Fibroblast of mammary gland (primary cell): ENCODE measurements around the gene CTTNBP2NL.

Source experiments
- DNase-seq: peaks from one replicate; pipeline ENCODE4 v3.0.0-alpha.2; 2010; ENCODE audit warnings: low read depth
- H3K4me3 ChIP-seq: 2 replicates; pipeline ENCODE4 v1.5.1; 2011; ENCODE audit warnings: low read depth, mild to moderate bottlenecking, low read length, moderate library complexity; ENCODE audit not compliant: control insufficient read depth
- CTCF ChIP-seq: conservative IDR thresholded peaks from 2 replicates; pipeline ENCODE4 v1.5.1; 2011; ENCODE audit warnings: low read depth, low read length, inconsistent platforms; ENCODE audit not compliant: control insufficient read depth, insufficient read depth

The CTTNBP2NL gene

DNA sequence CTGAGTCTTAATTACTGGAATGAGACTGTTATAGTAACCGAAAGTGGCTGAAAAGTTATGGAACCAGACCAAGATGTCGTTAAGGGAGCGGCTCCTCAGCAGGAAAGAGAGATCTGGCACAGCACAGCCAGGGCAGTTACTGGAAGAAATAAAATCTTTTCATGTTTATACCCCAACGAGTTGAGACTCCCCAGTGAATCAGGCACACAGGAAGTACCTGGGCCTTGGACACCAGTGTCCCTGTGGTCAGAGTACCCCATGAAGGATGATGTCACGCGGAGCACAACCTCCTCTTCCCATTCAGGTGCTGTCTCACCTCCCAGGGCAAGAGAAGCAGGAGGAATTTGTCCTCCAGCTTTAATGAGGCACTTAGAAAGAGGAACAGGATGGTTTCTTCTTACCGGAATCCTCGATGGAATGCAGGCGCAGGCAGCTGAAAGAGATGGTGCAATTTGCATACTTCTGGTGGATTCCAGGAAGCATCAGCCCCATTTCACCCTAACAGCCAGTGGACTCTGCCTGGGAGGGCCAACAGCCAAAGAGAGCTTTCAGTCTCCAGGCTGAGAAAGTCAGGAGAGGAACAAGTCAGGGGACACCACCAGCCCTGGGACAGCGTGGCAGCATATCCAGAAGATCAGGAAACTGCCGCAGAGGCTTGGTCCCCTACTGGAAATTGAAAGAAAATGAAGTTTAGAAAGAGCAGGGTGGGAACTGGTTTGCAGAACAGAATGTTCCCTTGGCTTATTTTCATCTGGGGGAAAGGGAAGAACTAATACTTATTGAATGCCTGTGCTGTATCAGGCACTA lies 35.9 kb upstream of the CTTNBP2NL start:
- TF ChIP-seq CTCF: peak; percentile 15
- peak overlapping the region; percentile 31 for H3K4me3 ChIP-seq
- DNase-seq: peak; percentile 79

GRCh38 chr1:112363636-112364035 lies 32.4 kb upstream of the CTTNBP2NL start:
- TF ChIP-seq CTCF: no peak
- no peak overlapping the region for H3K4me3 ChIP-seq
- DNase-seq: peak; percentile 14

DNA sequence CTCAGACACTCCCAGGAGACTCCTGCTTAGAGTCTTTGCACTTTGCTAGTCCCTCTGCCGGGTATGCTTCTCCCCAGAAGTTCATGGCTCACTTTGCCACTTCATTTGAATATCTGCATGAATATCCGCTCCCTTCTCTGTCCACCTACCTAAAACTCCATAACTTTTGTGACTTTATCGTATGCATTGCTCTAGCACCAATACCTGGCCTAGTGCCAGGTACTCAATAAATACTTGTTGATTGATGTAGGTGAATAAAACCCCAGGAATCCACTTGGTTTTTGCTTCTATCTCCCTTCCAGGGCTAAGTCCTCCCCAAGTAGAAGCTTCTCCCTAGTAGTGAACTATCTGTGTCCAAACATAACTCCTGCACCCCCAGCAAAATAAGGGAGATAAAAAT lies 27.8 kb upstream of the CTTNBP2NL start:
- TF ChIP-seq CTCF: no peak
- no peak overlapping the region for H3K4me3 ChIP-seq
- DNase-seq: no peak

GRCh38 chr1:112369392-112370285 lies 26.4 kb upstream of the CTTNBP2NL start:
- peak; percentile 80 for DNase-seq
- peak; percentile 95 for TF ChIP-seq CTCF
- H3K4me3 ChIP-seq: no peak overlapping the region

- H3K4me3 ChIP-seq: no peak overlapping the region
- TF ChIP-seq CTCF: no peak
- no peak for DNase-seq
Observed at GRCh38 chr1:112370996-112371395, 25.0 kb upstream of the CTTNBP2NL start.

GRCh38 chr1:112371775-112372174 lies 24.2 kb upstream of the CTTNBP2NL start:
- H3K4me3 ChIP-seq: no peak overlapping the region
- no peak for DNase-seq
- TF ChIP-seq CTCF: no peak
